Right atrium auricular region (tissue), 2 donors: ENCODE data around the gene DAB2. TPM values are rescaled to one million over a fixed set of nuclear protein-coding genes. Genes with fewer than 3 reads are reported as not detected.

Source experiments
- DNase-seq: peaks from one replicate; pipeline ENCODE4 v3.0.0-alpha.2; 2019; ENCODE audit warnings: low spot score
- H3K27ac ChIP-seq, 2 donors: fragments of 200-600 bp; sonication (generic); 1 replicate in 1 of 2; 2 replicates in 1 of 2; pipeline ENCODE4 v1.5.1; 2016 to 2019
- H3K27me3 ChIP-seq, 2 donors: fragments of 200-600 bp; sonication (generic); one replicate each; pipeline versions ENCODE4 v1.5.1 to v1.6.0; 2017 to 2019
- H3K36me3 ChIP-seq: fragments of 200-600 bp; sonication (generic); one replicate; pipeline ENCODE4 v1.5.1; 2016
- H3K4me1 ChIP-seq, 2 donors: fragments of 200-600 bp; sonication (generic); one replicate each; pipeline versions ENCODE4 v1.5.1 to v1.6.0; 2017 to 2019
- H3K4me3 ChIP-seq, 2 donors: fragments of 200-600 bp; sonication (generic); 1 replicate in 1 of 2; 2 replicates in 1 of 2; pipeline ENCODE4 v1.5.1; 2017 to 2019; ENCODE audit warnings: mild to moderate bottlenecking in 1 of 2, moderate library complexity in 1 of 2
- H3K9me3 ChIP-seq, 2 donors: fragments of 200-600 bp; sonication (generic); one replicate each; pipeline ENCODE4 v1.5.1; 2019
- CTCF ChIP-seq, 2 donors: fragments of 200-600 bp; sonication (generic); IDR thresholded peaks; one replicate each; pipeline ENCODE4 v1.5.1; 2019; ENCODE audit warnings: antibody characterized with exemption in 2 of 2
- total RNA-seq, 2 donors: library from RNA; depleted of rRNA; stranded (reverse); fragments of >200 nt; gene quantifications; one replicate each; pipeline ENCODE4 v1.1.0, GENCODE V29; 2016

DAB2 gene
- total RNA-seq, 2 donors from 2014 or later, result 17.5 to 29.2 TPM

- no peak for TF ChIP-seq CTCF (IDR thresholded peaks at IDR 0.05)
- H3K27ac ChIP-seq, result no peak overlapping the region
- H3K36me3 ChIP-seq, result peaks cover 31% of the 10 kb centered on the region
- H3K4me1 ChIP-seq, result no peaks in the 10 kb centered on the region
- no peak for DNase-seq
- no peaks in the 10 kb centered on the region for H3K27me3 ChIP-seq
- H3K9me3 ChIP-seq, result no peaks in the 10 kb centered on the region
- no peak overlapping the region for H3K4me3 ChIP-seq
Measured at GRCh38 chr5:39387293-39387692, 37.5 kb downstream of the DAB2 start.

- Histone ChIP-seq H3K9me3 (no peaks in the 10 kb centered on the region), H3K36me3 (peaks cover 38% of the 10 kb centered on the region), H3K27ac (no peak overlapping the region), H3K4me1 (no peaks in the 10 kb centered on the region), H3K27me3 (no peaks in the 10 kb centered on the region), H3K4me3 (no peak overlapping the region)
- TF ChIP-seq CTCF (IDR thresholded peaks at IDR 0.05), result no peak
- no peak for DNase-seq
Measured at GRCh38 chr5:39384271-39384670, 40.5 kb downstream of the DAB2 start.

- H3K27ac ChIP-seq, result no peak overlapping the region
- H3K4me1 ChIP-seq, result no peaks in the 10 kb centered on the region
- H3K27me3 ChIP-seq, result no peaks in the 10 kb centered on the region
- H3K9me3 ChIP-seq, result no peaks in the 10 kb centered on the region
- no peak for DNase-seq
- no peak for TF ChIP-seq CTCF (IDR thresholded peaks at IDR 0.05)
- H3K4me3 ChIP-seq, result no peak overlapping the region
- peaks cover 36% of the 10 kb centered on the region for H3K36me3 ChIP-seq
Measured at GRCh38 chr5:39381376-39381775, 43.4 kb downstream of the DAB2 start.

- no peaks in the 10 kb centered on the region for H3K9me3 ChIP-seq
- H3K27me3 ChIP-seq, result no peaks in the 10 kb centered on the region
- no peak overlapping the region for H3K27ac ChIP-seq
- H3K4me1 ChIP-seq, result no peaks in the 10 kb centered on the region
- no peak for TF ChIP-seq CTCF (IDR thresholded peaks at IDR 0.05)
- peaks cover 38% of the 10 kb centered on the region for H3K36me3 ChIP-seq
- no peak overlapping the region for H3K4me3 ChIP-seq
- no peak for DNase-seq
Measured at GRCh38 chr5:39379693-39380092, 45.1 kb downstream of the DAB2 start.

- peaks cover 35% of the 10 kb centered on the region for H3K36me3 ChIP-seq
- no peaks in the 10 kb centered on the region for H3K9me3 ChIP-seq
Measured at GRCh38 chr5:39377613-39378012, 47.2 kb downstream of the DAB2 start.

More at GRCh38 chr5:39377613-39378012, 47.2 kb downstream of the DAB2 start:
- no peaks in the 10 kb centered on the region for H3K4me1 ChIP-seq
- TF ChIP-seq CTCF (IDR thresholded peaks at IDR 0.05), result no peak
- no peaks in the 10 kb centered on the region for H3K27me3 ChIP-seq
- DNase-seq, result no peak
- no peak overlapping the region for H3K4me3 ChIP-seq
- H3K27ac ChIP-seq, result no peak overlapping the region
